CD14-positive monocyte (primary cell): Measurements from ENCODE around the gene HADH. TPM values are rescaled to one million over a fixed set of nuclear protein-coding genes. Genes with fewer than 3 reads are reported as not detected.
A peak's percentile ranks its signal among the peaks of the same experiment; 100 is the strongest.

Source experiments
- DNase-seq, 3 donors: peaks; one replicate each; pipeline ENCODE4 v3.0.0-alpha.2; 2011 to 2022
- H2AFZ ChIP-seq: 2 replicates; pipeline ENCODE4 v1.6.0; 2012; ENCODE audit warnings: mild to moderate bottlenecking, low read depth, low read length, inconsistent platforms; ENCODE audit not compliant: insufficient read depth, poor library complexity, severe bottlenecking
- H3K27ac ChIP-seq, 2 donors: 1 replicate in 1 of 2; 2 replicates in 1 of 2; pipeline ENCODE4 v1.5.1; 2012 to 2013; ENCODE audit warnings: low read length in 2 of 2, control low read depth in 1 of 2, inconsistent platforms in 1 of 2, low read depth in 1 of 2, mild to moderate bottlenecking in 1 of 2
- H3K27me3 ChIP-seq, 2 donors: one replicate each; pipeline versions ENCODE4 v1.6.0 to v1.6.1; 2011 to 2013; ENCODE audit warnings: low read length in 2 of 2; ENCODE audit not compliant: control insufficient read depth in 2 of 2, insufficient read depth in 2 of 2
- H3K36me3 ChIP-seq, 2 donors: replicated peaks in 1 of 2; 1 replicate in 1 of 2; 2 replicates in 1 of 2; pipeline versions ENCODE4 v1.5.1 to v1.6.1; 2012 to 2013; ENCODE audit warnings: low read length in 2 of 2, control low read depth in 1 of 2, inconsistent platforms in 1 of 2, mild to moderate bottlenecking in 1 of 2; ENCODE audit not compliant: insufficient read depth in 2 of 2, control insufficient read depth in 1 of 2
- H3K4me1 ChIP-seq, 2 donors: 1 replicate in 1 of 2; 2 replicates in 1 of 2; pipeline versions ENCODE4 v1.5.1 to v1.6.1; 2012 to 2013; ENCODE audit warnings: low read length in 2 of 2, control low read depth in 1 of 2, inconsistent platforms in 1 of 2, mild to moderate bottlenecking in 1 of 2, moderate library complexity in 1 of 2; ENCODE audit not compliant: insufficient read depth in 2 of 2, control insufficient read depth in 1 of 2
- H3K4me2 ChIP-seq: replicated peaks from 2 replicates; pipeline ENCODE3; 2012; ENCODE audit warnings: low read length, moderate library complexity, mild to moderate bottlenecking; ENCODE audit not compliant: poor library complexity, severe bottlenecking; ENCODE audit errors: extremely low read depth
- H3K4me3 ChIP-seq, 3 experiments: fragments of 200-600 bp in 1 of 3; sonication (generic) in 1 of 3; replicated peaks in 1 of 3; 1 replicate in 2 of 3; 2 replicates in 1 of 3; pipeline ENCODE4 v1.5.1; 2011 to 2013; ENCODE audit warnings: low read length in 3 of 3, mild to moderate bottlenecking in 3 of 3, control low read depth in 2 of 3, low read depth in 2 of 3, inconsistent platforms in 1 of 3, moderate library complexity in 1 of 3
- H3K79me2 ChIP-seq: 2 replicates; pipeline ENCODE4 v1.6.0; 2012; ENCODE audit warnings: mild to moderate bottlenecking, control low read depth, inconsistent platforms, low read length, moderate library complexity; ENCODE audit not compliant: insufficient read depth
- H3K9ac ChIP-seq: 2 replicates; pipeline ENCODE4 v1.6.0; 2017; ENCODE audit warnings: low read length, mild to moderate bottlenecking; ENCODE audit not compliant: insufficient read depth, poor library complexity, severe bottlenecking
- H3K9me3 ChIP-seq, 2 donors: replicated peaks in 1 of 2; 1 replicate in 1 of 2; 2 replicates in 1 of 2; pipeline versions ENCODE4 v1.5.1 to v1.6.1; 2012 to 2013; ENCODE audit warnings: low read length in 2 of 2, control low read depth in 1 of 2; ENCODE audit not compliant: control insufficient read depth in 1 of 2, insufficient read depth in 1 of 2
- H4K20me1 ChIP-seq: 2 replicates; pipeline ENCODE4 v1.6.0; 2012; ENCODE audit warnings: mild to moderate bottlenecking, low read length, control low read depth, moderate library complexity; ENCODE audit not compliant: insufficient read depth
- H3K27ac Mint-ChIP-seq, 7 donors: one replicate each; pipeline ENCODE4 v1.8.0; 2020; ENCODE audit warnings: mild to moderate bottlenecking in 7 of 7, mixed read lengths in 7 of 7, moderate library complexity in 6 of 7, inconsistent platforms in 2 of 7
- H3K27me3 Mint-ChIP-seq, 3 donors: one replicate each; pipeline ENCODE4 v1.8.0; 2021 to 2022; ENCODE audit warnings: low read depth in 3 of 3, mild to moderate bottlenecking in 3 of 3, mixed read lengths in 3 of 3, moderate library complexity in 3 of 3, inconsistent platforms in 1 of 3
- H3K36me3 Mint-ChIP-seq, 2 donors: one replicate each; pipeline ENCODE4 v1.8.0; 2020; ENCODE audit warnings: mixed read lengths in 2 of 2, inconsistent platforms in 1 of 2, mild to moderate bottlenecking in 1 of 2
- H3K4me1 Mint-ChIP-seq: one replicate; pipeline ENCODE4 v1.8.0; 2020; ENCODE audit warnings: mild to moderate bottlenecking, mixed read lengths
- H3K4me3 Mint-ChIP-seq, 2 donors: one replicate each; pipeline ENCODE4 v1.8.0; 2020; ENCODE audit warnings: mild to moderate bottlenecking in 2 of 2, mixed read lengths in 2 of 2, moderate library complexity in 1 of 2
- H3K9me3 Mint-ChIP-seq, 7 donors: one replicate each; pipeline ENCODE4 v1.8.0; 2020 to 2022; ENCODE audit warnings: mixed read lengths in 7 of 7, mild to moderate bottlenecking in 6 of 7, moderate library complexity in 6 of 7, inconsistent platforms in 2 of 7
- CTCF ChIP-seq: fragments of 200-600 bp; IDR thresholded peaks from one replicate; pipeline ENCODE4 v1.8.0; 2022; ENCODE audit warnings: antibody characterized with exemption, mild to moderate bottlenecking
- WGBS: methylation state at CpG from one replicate; pipeline ENCODE4 v1.1.5; 2013; ENCODE audit warnings: missing lambda C conversion rate; ENCODE audit not compliant: insufficient coverage; 5-methylcytosine and 5-hydroxymethylcytosine counted together
- intact Hi-C, 2 donors: fragments of 100-400 bp; cut with micrococcal nuclease; formaldehyde crosslinking; loops; one replicate each; pipeline versions ENCODE4 v1.15.0 to v1.15.1; 2023
- polyA plus RNA-seq, 3 donors: library from polyadenylated mRNA; depleted of rRNA in 1 of 3; unstranded in 2 of 3; stranded (reverse) in 1 of 3; fragments of 300-500 nt in 2 of 3; fragments of >200 nt in 1 of 3; fragmentation: Illumina TruSeq in 2 of 3; gene quantifications; 1 replicate in 2 of 3; 2 replicates in 1 of 3; pipeline ENCODE4 v1.2.3, GENCODE V29; 2012 to 2021

The HADH gene
- polyA plus RNA-seq, 3 donors = 8.4 to 19.4 (median 19.4) TPM

DNA sequence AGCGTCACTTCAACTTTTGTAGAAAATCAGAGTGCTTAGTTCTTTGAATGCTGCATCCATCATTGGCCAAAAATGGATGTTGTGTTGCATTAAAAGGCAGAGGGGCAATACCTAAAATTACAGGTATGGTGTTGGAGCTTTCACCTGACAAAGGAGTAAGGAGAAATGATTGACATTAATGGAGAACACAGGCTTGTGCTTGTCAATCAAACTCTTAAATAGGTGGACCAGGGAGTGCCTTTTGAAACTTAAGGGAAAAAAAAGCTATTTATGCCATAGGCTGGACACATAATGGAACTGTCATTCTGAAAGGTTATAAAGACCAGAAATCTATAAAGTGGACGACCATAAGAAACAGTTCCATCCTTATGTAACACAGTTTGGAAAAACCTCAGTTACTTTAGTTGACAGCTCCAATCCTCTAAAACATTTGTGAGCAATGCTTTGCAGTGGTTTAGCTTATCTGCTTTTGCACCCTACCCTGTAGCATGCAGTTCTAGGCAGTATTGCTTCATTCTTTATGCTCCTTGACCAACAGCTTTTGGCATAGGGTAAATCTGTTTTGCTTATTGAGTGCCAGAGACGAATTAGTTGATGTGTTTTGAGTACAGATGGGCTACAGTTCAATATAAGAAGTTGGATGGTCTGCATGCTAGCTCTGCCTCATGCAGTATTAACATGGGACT lies 2.4 kb downstream of the HADH start:
- 83% methylated on average over 2 of the region's 3 CpGs for WGBS
- no peak overlapping the region for H3K27ac ChIP-seq
- H4K20me1 ChIP-seq = no peaks in the 10 kb centered on the region
- H3K27me3 Mint-ChIP-seq = no peaks in the 10 kb centered on the region
- H3K9me3 Mint-ChIP-seq = no peaks in the 10 kb centered on the region
- peaks cover 50% of the 10 kb centered on the region for H3K79me2 ChIP-seq
- H3K4me3 ChIP-seq = no peak overlapping the region
- H3K9me3 ChIP-seq = no peaks in the 10 kb centered on the region
- H3K4me1 ChIP-seq = peaks cover 20 to 29% of the 10 kb centered on the region in 2 donors
- no peak overlapping the region for H3K9ac ChIP-seq
- intact Hi-C loops = no loop called here
- H3K36me3 ChIP-seq = no peaks in the 10 kb centered on the region
- DNase-seq = no peak
- no peak overlapping the region for H2AFZ ChIP-seq
- no peak for TF ChIP-seq CTCF
- H3K4me1 Mint-ChIP-seq = peaks cover 45% of the 10 kb centered on the region
- H3K4me3 Mint-ChIP-seq = no peak overlapping the region
- H3K27ac Mint-ChIP-seq = no peak overlapping the region
- no peaks in the 10 kb centered on the region for H3K27me3 ChIP-seq
- H3K4me2 ChIP-seq = no peak overlapping the region
- peaks cover 9 to 14% of the 10 kb centered on the region in 2 donors for H3K36me3 Mint-ChIP-seq

DNA sequence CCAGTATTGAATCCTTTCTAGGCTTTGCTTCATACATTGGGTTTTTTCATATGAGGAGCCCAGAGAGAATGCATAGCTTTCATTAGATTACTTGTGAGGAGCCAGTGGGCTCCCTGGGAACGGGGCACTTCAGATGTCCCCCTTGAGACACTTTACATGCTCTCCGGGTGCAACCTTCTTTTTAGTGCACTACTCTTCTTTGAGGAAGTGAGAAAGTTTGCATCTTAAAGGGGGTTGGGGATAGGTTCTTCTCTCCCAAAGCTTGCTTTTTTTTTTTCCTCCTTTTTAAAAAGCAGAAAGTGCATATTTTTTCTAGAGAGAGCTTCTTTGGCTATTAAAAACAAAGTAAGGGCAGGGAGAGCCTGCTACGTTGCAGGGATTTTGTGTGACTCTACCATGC lies 4.3 kb downstream of the HADH start:
- TF ChIP-seq CTCF = no peak
- no peak overlapping the region for H3K27ac ChIP-seq
- Mint-ChIP-seq H3K4me3 (peak overlapping the region; percentile 24 to 63), H3K36me3 (peaks cover 9 to 14% of the 10 kb centered on the region in 2 donors), H3K27me3 (peaks cover 0 to 2% (median 0%) of the 10 kb centered on the region in 3 donors), H3K4me1 (peaks cover 42% of the 10 kb centered on the region), H3K27ac (no peak overlapping the region), H3K9me3 (no peaks in the 10 kb centered on the region)
- H3K79me2 ChIP-seq = peaks cover 50% of the 10 kb centered on the region
- H3K4me2 ChIP-seq = peak overlapping the region; percentile 27
- 0% methylated on average over 1 of the region's 3 CpGs for WGBS
- peak in 1 of 3 donors; percentile 4 for DNase-seq
- no peaks in the 10 kb centered on the region for H3K9me3 ChIP-seq
- H3K9ac ChIP-seq = no peak overlapping the region
- intact Hi-C loops = no loop called here
- no peaks in the 10 kb centered on the region for H4K20me1 ChIP-seq
- H3K36me3 ChIP-seq = no peaks in the 10 kb centered on the region
- H2AFZ ChIP-seq = no peak overlapping the region
- H3K4me3 ChIP-seq = no peak overlapping the region
- H3K27me3 ChIP-seq = no peaks in the 10 kb centered on the region
- H3K4me1 ChIP-seq = peaks cover 16 to 25% of the 10 kb centered on the region in 2 donors
